Activated CD8-positive, alpha-beta memory T cell treated with anti-CD3 and anti-CD28 coated beads, Interleukin-2, amount 50 U/mL, for 4 hours (primary cell): ENCODE results near the gene BRIP1.
"Not testable (repeated sequence)": the region's sequence is repeated elsewhere in the genome, so short reads cannot be mapped to it uniquely, and the experiment has no call there.

Experiments used
- DNase-seq: peaks from one replicate; pipeline ENCODE4 v3.0.0-alpha.2; 2020

BRIP1 gene

DNA sequence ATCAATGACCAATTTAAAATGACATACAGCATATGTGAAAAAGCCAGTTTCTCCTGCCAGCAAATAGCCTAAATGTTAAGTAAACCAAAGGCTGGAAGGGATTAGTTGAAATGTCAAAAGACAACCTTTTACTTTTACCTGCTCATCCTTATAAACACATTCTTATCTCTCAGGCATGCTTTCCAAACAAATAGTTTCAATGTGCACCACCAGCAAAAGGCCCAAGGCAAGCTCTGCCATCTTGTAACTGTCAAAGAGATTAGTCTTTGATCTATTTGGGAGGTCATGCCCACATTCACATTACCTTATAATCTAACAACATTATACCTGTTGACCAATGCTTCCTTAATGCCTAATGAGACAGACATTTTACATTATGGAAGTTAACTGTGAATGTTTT is 140.1 kb downstream of the BRIP1 start:
- DNase-seq: no peak

DNA sequence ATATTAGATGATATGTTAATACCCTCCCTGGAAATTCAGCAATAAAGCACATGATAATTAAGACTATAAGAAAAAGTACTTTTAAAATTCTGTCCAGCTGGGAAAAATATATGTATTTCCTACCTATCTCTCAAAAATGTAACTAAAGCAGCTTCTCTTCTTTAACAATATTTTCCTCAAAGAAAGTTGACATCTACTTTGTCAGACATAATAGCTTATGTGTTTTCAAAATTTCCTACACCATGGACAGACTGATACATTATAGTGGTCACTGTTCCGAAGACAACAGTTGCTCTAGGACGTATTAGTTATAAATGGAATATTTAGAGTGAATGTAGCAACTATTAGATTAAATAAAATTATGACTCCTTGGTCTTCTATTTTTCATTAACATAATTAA is 140.9 kb downstream of the BRIP1 start:
- DNase-seq: no peak

- DNase-seq: no peak
These were observed 143.1 kb downstream of the BRIP1 start for GRCh38 chr17:61720016-61720795.

- not testable (repeated sequence) for DNase-seq
These were observed 144.1 kb downstream of the BRIP1 start for GRCh38 chr17:61719220-61719619.

DNA sequence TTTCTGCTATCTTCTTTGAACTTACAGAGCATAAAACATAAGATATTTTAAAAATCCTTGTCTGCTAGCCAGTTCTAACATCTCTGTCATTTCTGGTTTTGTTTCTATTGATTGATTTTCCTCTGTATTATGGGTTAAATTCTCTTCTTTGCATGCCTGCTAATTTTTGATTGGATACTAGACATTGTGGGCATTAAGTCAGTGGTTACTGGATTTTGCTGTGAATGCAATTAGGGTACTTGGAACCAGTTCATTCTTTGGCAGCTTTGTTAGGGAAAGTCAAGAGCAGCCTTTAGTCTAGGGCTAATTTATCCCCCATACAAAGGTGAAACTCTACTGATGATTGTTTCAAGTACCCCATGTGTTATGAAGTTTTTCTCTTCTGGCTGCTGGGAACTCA is 145.3 kb downstream of the BRIP1 start:
- no peak for DNase-seq

DNA sequence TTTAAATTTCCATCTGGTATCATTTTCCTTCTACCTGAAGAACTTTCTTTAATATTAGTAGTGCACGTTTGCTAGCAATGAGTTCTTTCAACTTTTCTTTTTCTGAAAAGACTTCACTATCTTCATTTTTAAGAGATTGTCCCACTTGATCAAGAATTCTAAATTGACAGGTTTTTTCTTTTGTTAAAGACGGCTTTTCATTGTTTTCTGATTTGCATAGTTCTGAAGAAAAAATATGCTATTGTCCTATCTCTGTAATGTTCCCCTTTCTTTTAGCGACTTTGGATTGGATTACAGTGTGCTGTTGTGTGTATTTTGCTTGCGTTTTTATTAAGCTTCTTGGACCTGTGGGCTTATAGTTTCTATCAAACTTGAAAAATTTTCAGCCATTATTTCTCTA is 146.0 kb downstream of the BRIP1 start:
- no peak for DNase-seq

- DNase-seq: no peak
These were observed 147.0 kb downstream of the BRIP1 start for GRCh38 chr17:61716225-61716829.

DNA sequence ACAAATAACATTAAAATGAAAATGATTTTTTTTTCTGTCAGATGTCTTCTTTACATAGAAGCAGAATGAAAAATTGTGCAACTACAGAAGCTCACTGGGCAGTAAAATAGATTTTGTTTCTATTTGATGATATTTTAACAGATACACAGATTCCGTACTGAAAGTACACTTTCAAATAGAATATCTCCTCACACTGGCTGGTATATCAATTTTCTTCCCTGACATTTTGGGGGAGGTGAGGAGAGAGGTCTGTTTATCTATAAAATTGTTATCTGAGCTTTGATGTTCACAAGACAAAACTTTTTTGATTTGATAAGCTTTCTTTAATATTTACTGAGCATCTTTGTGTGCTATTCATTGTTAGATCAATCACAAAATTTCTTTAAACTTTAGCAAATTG is 148.0 kb downstream of the BRIP1 start:
- no peak for DNase-seq

DNA sequence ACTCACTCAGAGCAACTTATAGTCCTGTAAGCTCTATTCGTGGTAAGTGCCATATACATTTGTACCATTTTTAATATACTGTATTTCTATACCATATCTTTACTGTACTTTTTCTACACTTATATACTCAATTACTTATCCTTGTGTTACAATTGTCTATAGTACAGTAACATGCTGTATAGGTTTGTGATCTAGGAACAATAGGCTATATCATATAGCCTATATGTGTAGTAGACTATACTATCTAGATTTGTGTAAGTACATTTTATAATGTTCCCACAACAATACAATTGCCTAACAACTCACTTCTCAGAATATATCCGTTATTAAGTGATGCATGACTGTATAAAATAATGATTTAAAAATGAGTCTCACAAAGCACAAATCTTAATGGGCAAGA is 149.0 kb downstream of the BRIP1 start:
- no peak for DNase-seq

DNA sequence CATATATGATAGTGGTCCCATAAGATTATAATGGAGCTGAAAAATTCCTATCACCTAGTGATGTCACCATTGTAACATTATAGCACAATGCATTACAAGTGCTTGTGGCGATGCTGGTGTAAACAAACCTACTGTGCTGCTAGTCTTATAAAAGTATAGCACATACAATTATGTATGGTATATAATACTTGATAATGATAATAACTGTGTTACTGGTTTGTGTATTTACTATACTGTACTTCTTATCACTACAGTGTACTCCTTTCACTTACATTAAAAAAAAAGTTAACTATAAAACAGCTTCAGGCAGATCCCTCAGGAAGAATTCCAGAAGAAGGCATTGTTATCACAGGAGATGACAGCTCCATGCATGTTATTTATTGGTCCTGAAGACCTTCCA is 150.3 kb downstream of the BRIP1 start:
- DNase-seq: no peak

GRCh38 chr17:61710546-61710945 is 152.8 kb downstream of the BRIP1 start:
- no peak for DNase-seq

GRCh38 chr17:61709567-61709966 is 153.8 kb downstream of the BRIP1 start:
- no peak for DNase-seq

GRCh38 chr17:61704935-61705449 is 158.3 kb downstream of the BRIP1 start:
- no peak for DNase-seq

GRCh38 chr17:61702450-61702849 is 160.9 kb downstream of the BRIP1 start:
- no peak for DNase-seq

DNA sequence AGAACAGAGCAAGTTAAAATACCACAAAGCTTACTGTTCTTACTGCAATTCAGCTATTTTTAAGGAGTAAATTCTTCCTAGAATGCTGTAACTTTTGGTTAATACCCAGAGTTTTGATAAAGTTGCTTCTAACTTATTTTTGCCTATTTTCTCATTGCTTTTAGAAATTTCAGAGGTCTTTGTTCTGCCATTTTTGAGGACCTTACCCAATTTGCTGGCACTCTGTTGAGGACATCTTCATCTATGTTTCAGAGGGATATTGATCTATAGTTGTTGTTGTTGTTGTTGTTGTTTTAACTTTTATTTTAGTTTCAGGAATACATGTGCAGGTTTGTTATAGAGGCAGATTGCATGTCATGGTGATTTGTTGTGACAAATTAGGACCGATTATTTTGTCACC is 161.3 kb downstream of the BRIP1 start:
- no peak for DNase-seq

GRCh38 chr17:61701334-61701733 is 162.0 kb downstream of the BRIP1 start:
- DNase-seq: no peak

DNA sequence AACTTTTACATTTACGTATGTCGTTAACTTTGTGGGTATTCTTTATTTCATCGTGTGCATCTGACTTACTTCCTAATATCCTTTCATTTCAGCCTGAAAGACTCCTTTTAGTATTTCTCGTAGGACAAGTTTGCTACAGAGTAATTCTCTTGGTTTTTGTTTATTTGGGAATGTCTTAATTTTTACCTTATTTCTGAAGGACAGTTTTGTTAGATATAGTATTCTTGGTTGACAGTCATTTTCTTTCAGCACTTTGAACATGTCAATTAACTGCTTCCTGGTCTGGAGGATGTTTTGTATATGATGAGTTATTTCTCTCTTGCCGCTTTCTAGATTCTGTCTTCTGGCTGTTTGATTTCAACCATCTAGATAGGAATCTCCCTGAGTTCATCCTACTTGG is 163.1 kb downstream of the BRIP1 start:
- DNase-seq: no peak

DNA sequence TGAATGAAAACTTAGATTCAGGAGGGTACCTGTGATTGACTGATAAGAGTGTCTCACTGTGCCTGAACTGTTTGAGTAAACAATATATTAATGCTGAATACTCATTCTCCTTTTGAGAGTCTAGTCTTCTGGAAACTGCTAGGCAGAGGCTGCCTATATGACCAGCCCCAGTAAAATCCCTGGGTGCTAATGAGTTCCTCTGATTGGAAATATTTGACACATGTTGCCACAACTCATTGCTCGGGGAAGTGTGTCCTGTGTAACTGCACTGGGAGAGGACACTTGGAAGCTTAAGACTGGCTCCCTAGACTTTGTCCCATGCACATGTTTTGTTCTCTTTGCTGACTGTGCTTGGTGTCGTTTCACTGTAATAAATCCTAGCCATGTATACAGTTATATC is 163.6 kb downstream of the BRIP1 start:
- no peak for DNase-seq

DNA sequence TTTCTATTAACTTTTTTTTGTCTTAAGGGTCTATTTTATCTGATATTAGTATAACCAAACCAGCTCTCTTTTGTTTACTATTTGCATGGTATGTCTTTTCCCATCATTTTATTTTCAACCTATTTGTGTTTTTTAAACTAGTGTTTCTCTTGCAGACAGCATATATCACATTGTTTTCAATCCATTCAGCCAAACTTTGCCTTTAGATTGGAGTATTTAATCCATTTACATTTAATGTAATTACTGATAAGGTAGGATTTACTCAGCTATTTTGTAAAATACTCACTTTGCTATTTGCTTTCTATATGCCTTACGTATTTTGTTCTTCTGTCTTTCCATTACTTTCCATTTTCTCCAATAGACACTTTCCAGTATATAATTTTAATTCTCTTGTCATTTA is 164.3 kb downstream of the BRIP1 start:
- DNase-seq: no peak

- DNase-seq: no peak
These were observed 165.1 kb downstream of the BRIP1 start for GRCh38 chr17:61698244-61698643.

GRCh38 chr17:61695779-61696337 is 167.5 kb downstream of the BRIP1 start:
- DNase-seq: no peak

DNA sequence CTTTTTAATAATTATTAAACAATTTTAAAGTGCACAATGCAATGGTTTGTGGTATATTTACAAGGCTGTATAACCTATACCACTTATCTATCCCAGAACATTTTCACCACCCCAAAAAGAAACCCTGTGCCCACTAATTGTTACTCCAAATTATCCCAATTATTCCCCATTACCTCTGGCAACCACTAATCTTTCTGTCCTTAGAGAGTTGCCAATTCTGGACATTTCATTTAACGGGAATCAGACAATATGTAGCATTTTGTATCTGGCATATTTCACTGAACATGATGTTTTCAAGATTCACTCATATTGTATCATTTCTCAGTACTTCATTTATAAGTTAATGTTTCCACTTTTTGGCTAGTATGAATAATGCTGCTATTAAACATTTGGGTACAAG is 169.2 kb downstream of the BRIP1 start:
- DNase-seq: no peak

DNA sequence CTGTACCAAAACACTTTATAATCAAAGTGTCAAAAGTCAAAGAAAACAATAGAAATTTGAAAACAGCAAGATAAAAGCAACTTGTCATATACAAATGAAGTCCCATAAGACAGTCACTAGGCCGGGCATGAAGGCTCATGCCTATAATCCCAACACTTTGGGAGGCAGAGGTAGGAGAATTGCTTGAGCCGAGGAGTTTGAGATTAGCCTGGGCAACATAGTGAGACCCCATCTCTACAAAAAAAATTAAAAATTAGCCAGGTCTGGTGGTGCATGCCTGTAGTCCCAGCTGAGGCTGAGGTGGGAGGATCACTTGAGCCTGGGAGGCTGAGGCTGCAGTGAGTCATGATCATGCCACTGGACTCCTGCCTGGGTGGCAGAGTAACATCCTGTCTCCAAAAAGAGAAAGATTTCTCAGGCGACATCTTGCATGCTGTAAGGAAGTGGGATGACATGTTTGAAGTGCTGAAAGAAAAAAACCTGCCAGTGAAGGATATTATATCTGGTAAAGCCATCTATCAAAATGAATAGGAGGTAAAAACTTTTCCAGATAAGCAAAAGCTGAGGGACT is 173.6 kb downstream of the BRIP1 start:
- no peak for DNase-seq

- DNase-seq: no peak
These were observed 175.6 kb downstream of the BRIP1 start for GRCh38 chr17:61687769-61688168.
